ENCODE results near the gene IL17RA.
"Not testable (repeated sequence)": the region's sequence is repeated elsewhere in the genome, so short reads cannot be mapped to it uniquely, and the experiment has no call there.

IL17RA gene, protein sequence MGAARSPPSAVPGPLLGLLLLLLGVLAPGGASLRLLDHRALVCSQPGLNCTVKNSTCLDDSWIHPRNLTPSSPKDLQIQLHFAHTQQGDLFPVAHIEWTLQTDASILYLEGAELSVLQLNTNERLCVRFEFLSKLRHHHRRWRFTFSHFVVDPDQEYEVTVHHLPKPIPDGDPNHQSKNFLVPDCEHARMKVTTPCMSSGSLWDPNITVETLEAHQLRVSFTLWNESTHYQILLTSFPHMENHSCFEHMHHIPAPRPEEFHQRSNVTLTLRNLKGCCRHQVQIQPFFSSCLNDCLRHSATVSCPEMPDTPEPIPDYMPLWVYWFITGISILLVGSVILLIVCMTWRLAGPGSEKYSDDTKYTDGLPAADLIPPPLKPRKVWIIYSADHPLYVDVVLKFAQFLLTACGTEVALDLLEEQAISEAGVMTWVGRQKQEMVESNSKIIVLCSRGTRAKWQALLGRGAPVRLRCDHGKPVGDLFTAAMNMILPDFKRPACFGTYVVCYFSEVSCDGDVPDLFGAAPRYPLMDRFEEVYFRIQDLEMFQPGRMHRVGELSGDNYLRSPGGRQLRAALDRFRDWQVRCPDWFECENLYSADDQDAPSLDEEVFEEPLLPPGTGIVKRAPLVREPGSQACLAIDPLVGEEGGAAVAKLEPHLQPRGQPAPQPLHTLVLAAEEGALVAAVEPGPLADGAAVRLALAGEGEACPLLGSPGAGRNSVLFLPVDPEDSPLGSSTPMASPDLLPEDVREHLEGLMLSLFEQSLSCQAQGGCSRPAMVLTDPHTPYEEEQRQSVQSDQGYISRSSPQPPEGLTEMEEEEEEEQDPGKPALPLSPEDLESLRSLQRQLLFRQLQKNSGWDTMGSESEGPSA

GRCh38 chr22:17084554-17085276 lies at the start of gene IL17RA:
IL17RA (plus strand) TSS chr22:17085000; CDS start chr22:17085092, 92 bp downstream.
- DNase-seq, result peak; percentile 84

DNA sequence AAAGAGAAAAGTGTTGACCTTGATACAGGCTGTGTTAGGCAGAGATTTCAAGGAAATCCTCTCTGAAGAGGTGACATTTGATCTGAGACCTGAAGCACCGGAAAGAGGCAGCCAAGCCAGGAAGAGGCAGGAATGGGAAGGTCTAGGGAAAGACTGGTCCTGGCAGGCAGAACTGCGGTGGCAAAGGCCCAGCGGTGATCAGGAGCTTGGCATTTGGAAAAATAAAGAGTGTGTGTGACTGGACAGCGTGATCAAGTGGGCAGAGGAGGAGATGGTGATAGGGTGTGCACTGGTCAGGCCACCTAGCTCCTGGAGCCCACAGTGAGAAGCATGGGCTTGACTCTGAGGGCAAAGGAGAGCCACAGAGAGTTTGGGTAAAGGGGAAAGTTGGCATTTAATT lies 49.6 kb upstream of the IL17RA start:
- no peak for DNase-seq

GRCh38 chr22:17035976-17036841 lies 48.6 kb upstream of the IL17RA start:
- DNase-seq, result not testable (repeated sequence)

GRCh38 chr22:17036842-17037711 lies 47.7 kb upstream of the IL17RA start:
- DNase-seq, result not testable (repeated sequence)

DNA sequence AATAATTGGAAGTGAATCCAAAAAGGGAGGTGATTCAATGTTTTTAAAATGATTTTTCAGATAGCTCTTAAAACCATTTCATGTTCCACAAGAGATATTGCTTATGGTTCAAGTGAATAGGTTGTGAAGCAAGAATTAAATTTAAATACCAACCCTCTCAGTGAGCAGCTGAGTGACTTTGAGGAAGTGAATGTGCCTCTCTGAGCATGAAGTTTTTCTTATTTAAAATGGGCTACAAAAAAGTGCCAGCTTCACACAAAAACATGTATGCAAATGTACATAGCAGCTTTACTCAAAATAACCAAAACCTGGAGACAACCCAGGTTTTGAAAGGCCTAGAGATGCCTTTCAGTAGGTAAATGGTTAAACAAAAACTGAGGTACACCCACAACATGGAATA lies 41.3 kb upstream of the IL17RA start:
- DNase-seq, result no peak

GRCh38 chr22:17046566-17047348 lies 38.0 kb upstream of the IL17RA start:
- DNase-seq, result peak; percentile 7

DNA sequence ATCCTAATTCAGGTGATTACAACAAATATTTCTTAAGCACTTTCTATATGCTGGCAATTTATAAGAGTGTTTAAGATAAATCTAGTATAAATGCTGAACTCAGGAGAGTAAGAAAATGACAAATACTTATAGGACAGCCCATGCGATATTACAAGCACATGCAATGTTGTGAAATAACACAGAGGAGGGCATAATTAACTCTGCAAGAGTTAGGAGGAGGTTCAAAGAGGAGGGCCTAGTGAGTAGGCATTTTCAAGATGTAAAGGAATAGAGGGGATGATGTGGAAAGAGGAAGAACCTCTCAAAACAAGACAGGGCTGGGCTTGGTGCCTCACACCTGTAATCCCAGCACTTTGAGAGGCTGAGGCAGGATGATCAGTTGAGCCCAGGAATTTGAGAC lies 37.1 kb upstream of the IL17RA start:
- DNase-seq, result peak; percentile 26

DNA sequence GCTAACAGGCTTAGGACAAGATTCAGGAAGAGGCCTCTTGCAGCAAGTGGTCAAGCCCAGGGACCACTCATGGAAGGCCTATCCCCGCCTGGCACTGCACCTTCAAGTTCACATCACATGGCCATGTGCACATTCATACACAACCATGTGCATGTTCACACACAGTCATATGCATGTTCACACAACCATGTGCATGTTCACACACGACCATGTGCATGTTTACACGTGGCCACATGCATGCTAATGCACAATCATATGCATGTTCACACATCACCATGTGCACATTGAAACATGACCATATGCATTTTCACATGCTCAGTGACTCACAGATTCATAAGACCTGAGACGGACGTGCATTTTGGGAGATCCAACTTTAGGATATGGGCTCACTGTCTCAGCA lies 28.7 kb upstream of the IL17RA start:
- no peak for DNase-seq

DNA sequence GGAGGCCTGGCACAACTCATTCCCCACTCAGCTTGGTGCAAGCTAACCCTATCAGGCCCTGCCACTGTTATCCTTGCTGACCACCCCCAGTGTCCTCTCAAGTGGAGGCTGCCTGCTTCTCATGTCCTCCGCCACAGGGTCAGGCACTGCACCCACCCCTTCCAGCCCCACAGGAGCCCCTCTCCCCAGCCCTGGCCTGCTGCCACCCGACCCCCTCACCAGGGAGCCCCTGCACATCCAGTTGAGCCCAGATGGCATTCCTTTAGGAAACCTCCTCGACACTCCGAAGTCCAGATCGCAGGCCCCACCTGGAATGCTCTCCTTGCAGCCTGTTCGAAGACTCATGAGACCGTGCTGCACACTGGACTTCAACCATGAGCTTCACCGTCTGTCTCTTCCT lies 28.0 kb upstream of the IL17RA start:
- DNase-seq, result no peak

- DNase-seq, result peak; percentile 19
Observed at GRCh38 chr22:17057959-17058814, 26.6 kb upstream of the IL17RA start.

DNA sequence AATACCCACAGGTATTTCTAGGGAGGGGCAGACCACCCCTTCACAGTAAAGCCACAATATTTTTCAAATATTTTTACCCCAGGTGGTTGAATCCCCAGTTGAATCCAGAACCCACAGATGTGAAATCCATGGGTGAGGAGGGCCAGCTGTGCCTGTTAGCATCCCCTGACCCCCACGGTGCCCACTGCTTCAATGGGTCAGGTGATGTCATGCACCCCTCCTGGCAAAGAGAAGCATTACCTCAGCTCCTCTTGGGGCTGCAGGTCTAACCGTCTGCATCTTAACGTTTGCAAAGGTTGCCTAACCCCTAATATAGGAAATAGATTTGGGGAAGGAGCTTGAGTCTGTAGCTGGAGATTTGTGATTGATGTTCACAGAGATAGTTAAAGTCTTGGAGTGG lies 24.7 kb upstream of the IL17RA start:
- no peak for DNase-seq

DNA sequence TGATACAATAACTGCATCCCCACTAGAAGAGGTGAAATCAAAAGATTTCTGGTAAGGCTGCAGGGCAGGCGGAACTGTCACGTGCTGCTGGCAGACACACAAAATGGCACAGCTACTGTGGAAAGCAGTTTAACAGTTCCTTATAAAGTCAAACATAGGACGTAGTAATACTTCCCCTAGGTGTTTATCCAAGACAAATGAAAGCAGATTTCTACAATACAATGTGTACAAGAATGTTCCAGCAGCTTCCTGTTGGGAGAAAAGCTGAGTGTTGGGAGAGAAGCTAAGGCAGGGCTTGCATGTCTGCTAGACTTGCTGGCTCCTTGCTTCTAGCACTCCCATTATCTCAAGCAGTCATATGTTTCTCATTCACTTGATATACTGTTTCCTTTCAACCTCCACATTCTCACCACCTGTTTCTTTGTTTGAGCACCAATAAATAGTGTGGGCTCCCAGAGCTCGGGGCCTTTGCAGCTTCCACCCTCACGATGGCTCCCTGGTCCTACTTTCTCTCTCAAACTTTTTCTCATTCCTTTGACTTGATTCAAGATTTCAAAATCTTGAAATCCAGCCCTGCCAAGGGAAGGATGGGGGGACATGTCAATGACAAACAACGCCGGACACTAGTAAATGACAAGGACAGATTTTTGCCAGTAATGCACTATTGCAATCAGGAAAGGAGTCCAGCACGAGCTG lies 21.2 kb upstream of the IL17RA start:
- no peak for DNase-seq

GRCh38 chr22:17064498-17065100 lies 20.2 kb upstream of the IL17RA start:
- DNase-seq, result no peak

DNA sequence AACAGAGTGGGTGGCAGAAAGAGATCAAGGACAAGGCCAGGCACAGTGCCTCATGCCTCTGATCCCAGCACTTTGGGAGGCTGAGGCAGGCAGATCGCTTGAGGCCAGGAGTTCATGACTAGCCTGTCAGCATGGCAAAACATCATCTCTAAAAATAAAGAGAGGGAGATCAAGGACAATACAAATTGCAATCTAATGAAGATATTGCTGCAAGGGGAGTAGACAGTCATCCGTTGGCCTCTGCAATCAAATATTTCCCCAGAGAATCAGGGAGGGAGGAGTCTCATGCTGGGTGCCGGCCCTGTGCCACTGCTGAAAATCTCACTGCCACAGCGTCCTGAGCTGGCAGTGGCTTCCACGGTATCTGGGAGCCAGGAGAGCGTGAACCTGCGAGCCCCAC lies 19.4 kb upstream of the IL17RA start:
- no peak for DNase-seq

DNA sequence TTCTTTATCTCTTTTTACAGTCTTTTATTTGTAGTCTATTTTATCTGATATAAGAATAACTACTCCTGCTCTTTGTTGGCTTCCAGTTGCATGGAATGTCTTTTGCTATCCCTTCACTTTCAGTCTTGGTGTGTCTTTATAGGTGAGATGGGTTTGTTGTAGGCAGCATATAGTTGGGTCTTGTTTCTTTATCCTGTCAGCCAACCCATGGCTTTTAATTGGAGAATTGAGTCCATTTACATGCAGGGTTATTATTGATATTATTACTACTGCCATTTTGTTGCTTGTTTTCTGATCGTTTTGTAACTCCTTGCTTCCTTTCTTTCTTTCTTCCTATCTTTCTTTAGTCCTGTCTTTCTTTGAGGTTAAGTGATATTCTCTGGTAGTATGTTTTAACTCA lies 11.9 kb upstream of the IL17RA start:
- no peak for DNase-seq

DNA sequence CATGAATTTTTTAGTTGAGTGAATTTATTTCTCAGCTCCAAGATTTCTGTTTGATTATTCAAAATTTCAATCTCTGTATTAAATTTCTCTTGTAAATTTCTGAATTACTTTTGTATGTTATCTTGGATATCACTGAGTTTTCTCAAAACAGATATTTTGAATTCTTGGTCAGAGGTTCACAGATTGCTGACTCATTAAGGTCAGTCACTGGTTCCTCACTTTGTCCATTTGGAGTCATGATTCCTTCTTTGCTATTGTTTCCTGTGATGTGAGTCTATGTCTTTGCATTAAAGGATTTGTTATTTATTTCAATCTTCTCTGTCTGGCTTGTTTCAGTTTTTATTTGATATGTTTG lies 10.2 kb upstream of the IL17RA start:
- DNase-seq, result no peak

GRCh38 chr22:17077255-17077654 lies 7.5 kb upstream of the IL17RA start:
- DNase-seq, result no peak

- DNase-seq, result peak; percentile 44
Observed at GRCh38 chr22:17079572-17079971, 5.2 kb upstream of the IL17RA start.
